ENCODE measurements around the gene PCSK1. TPM values are rescaled to one million over a fixed set of nuclear protein-coding genes. Genes with fewer than 3 reads are reported as not detected.

Gene PCSK1
- polyA plus RNA-seq, 2 donors, result 0.04 to 0.05 TPM

DNA sequence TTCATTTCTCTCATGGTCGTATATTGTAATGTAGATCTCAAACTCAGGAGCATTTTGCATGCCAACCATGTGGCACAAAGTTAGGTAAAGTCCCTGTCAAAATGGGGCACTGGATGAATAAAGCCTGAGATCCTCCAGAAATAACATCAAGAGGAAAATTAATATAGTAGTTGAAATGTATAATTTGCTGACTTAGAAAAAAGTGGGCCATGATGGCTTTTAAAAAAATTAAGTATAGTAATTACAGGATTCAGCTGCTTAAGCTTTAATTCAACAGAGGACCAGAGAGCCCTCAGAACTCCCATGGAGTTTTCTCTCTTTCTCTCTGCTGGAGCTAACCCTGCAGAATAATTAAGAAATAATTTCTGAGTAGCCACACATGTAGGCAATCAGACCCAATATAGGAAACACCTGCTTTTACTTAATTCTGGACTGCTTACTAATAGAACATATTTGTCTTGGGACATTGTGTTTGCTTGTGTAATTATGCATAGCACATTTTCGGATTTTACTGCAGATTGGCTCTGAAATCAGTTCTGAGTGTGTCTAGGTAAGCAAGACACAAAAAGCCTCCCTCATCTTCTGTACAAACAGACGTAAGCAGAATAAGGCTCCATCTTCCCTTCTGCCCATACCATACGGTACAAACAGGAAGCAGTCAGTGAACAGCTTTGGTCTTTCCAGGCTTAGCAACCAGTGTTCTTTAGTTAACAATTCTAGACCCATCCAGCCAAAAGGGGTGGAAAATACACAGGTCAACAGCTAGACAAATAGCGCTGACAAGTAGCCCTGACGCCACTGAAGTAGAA, 26.5 kb upstream of the PCSK1 start:
- no peaks in the 10 kb centered on the region for H3K36me3 ChIP-seq (ENCODE audit: control insufficient read depth in 2 of 2, insufficient read depth in 2 of 2, low read length in 1 of 2)
- H3K27ac ChIP-seq (ENCODE audit: low read depth in 2 of 2, low read length in 1 of 2), result no peak overlapping the region
- no peak overlapping the region for H3K4me3 ChIP-seq (ENCODE audit: low read depth in 1 of 2, low read length in 2 of 2)
- WGBS, 2 donors, result 79 to 80% methylated on average over 6 of the region's 6 CpGs
- H3K27me3 ChIP-seq (ENCODE audit: control insufficient read depth in 1 of 2, insufficient read depth in 2 of 2, low read length in 2 of 2), result no peaks in the 10 kb centered on the region
- no peaks in the 10 kb centered on the region for H3K4me1 ChIP-seq (ENCODE audit: control insufficient read depth in 2 of 2, insufficient read depth in 2 of 2, low read length in 1 of 2)
- no peaks in the 10 kb centered on the region for H3K9me3 ChIP-seq (ENCODE audit: control insufficient read depth in 2 of 2, insufficient read depth in 1 of 2, low read depth in 1 of 2, low read length in 1 of 2)

DNA sequence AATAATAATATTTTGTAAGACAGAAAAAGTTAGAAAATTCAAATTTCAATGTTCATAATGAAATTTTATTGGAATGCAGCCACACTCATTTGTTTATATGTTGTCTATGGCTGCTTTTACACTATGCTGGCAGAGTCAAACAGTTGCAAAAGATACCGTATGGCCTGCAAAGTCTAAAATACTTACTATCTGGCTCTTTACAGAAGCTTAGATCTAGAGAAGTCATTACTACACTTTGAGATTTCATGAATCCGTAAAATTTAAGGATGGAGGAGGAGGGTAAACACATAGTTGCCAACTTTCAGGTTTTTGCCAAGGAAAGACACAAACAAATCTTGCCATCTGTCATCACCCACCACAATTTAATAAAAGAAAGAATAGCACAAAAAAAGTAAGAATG, 25.1 kb upstream of the PCSK1 start:
- H3K4me3 ChIP-seq (ENCODE audit: low read depth in 1 of 2, low read length in 2 of 2), result no peak overlapping the region
- 77 to 87% methylated on average over 2 of the region's 2 CpGs for WGBS, 2 donors
- H3K4me1 ChIP-seq (ENCODE audit: control insufficient read depth in 2 of 2, insufficient read depth in 2 of 2, low read length in 1 of 2), result no peaks in the 10 kb centered on the region
- no peaks in the 10 kb centered on the region for H3K27me3 ChIP-seq (ENCODE audit: control insufficient read depth in 1 of 2, insufficient read depth in 2 of 2, low read length in 2 of 2)
- H3K27ac ChIP-seq (ENCODE audit: low read depth in 2 of 2, low read length in 1 of 2), result no peak overlapping the region
- H3K36me3 ChIP-seq (ENCODE audit: control insufficient read depth in 2 of 2, insufficient read depth in 2 of 2, low read length in 1 of 2), result no peaks in the 10 kb centered on the region
- no peaks in the 10 kb centered on the region for H3K9me3 ChIP-seq (ENCODE audit: control insufficient read depth in 2 of 2, insufficient read depth in 1 of 2, low read depth in 1 of 2, low read length in 1 of 2)

DNA sequence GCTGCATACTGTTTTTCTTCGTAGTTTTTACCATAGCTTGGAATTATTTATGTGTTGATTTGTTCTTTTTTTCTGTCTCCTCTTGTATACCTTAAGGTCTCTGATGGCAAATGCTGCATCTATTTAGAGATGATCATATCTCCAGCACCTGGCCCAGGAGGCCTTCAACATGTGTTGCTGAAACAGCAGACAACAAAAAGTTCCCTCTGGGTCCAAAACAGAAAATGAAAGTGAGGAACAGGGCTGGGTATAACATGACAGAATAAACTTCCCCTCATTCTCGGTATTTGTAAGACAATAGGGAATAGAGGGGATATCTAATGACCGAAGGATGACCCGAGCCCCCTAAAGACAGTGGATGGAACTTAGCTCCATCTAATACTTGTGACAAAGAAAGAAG, 22.7 kb upstream of the PCSK1 start:
- Histone ChIP-seq H3K27ac (ENCODE audit: low read depth in 2 of 2, low read length in 1 of 2) (no peak overlapping the region), H3K9me3 (ENCODE audit: control insufficient read depth in 2 of 2, insufficient read depth in 1 of 2, low read depth in 1 of 2, low read length in 1 of 2) (no peaks in the 10 kb centered on the region), H3K36me3 (ENCODE audit: control insufficient read depth in 2 of 2, insufficient read depth in 2 of 2, low read length in 1 of 2) (no peaks in the 10 kb centered on the region), H3K4me1 (ENCODE audit: control insufficient read depth in 2 of 2, insufficient read depth in 2 of 2, low read length in 1 of 2) (no peaks in the 10 kb centered on the region), H3K4me3 (ENCODE audit: low read depth in 1 of 2, low read length in 2 of 2) (no peak overlapping the region), H3K27me3 (ENCODE audit: control insufficient read depth in 1 of 2, insufficient read depth in 2 of 2, low read length in 2 of 2) (no peaks in the 10 kb centered on the region)
- 82 to 83% methylated on average over 4 of the region's 4 CpGs for WGBS, 2 donors

DNA sequence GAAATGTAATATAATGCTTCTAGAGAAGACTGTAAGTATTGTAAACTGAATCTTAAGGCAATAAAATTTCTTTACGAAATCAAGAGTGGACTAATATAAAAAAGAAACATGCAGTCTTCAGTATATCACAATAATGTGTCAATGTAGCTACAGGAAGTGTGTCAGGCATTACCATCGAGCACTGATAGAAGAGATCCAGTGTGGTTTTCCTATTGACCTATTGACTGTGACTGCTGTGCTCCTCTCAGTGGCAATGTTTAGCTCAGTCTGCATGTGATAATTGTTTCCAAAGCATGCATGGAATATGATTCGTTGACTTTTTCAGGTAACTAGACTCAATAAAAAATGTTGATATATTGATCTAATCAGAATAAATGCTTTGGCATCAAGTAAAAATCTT, 20.3 kb upstream of the PCSK1 start:
- Histone ChIP-seq H3K4me3 (ENCODE audit: low read depth in 1 of 2, low read length in 2 of 2) (no peak overlapping the region), H3K27me3 (ENCODE audit: control insufficient read depth in 1 of 2, insufficient read depth in 2 of 2, low read length in 2 of 2) (no peaks in the 10 kb centered on the region), H3K27ac (ENCODE audit: low read depth in 2 of 2, low read length in 1 of 2) (no peak overlapping the region), H3K36me3 (ENCODE audit: control insufficient read depth in 2 of 2, insufficient read depth in 2 of 2, low read length in 1 of 2) (no peaks in the 10 kb centered on the region), H3K4me1 (ENCODE audit: control insufficient read depth in 2 of 2, insufficient read depth in 2 of 2, low read length in 1 of 2) (no peaks in the 10 kb centered on the region), H3K9me3 (ENCODE audit: control insufficient read depth in 2 of 2, insufficient read depth in 1 of 2, low read depth in 1 of 2, low read length in 1 of 2) (no peaks in the 10 kb centered on the region)
- WGBS, 2 donors, result 78 to 79% methylated on average over 3 of the region's 3 CpGs

DNA sequence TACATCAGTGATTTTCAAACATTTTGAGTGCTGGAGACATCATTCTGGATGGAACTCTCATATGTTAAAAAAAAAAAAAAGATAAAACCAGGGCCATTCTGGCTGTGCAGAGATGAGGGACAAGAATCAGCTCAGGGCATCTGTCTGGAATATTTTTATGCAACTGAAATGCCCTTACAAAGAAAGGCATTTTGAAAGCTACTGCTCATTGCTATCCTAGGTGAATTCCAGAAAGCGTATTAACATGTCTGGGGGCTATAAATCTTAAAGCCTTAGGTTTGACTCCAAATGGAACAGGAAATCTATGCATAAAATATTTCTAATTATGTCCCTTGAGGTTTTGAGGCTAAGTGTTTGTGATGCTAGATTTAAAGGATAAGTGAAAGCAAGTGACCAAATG, 14.9 kb upstream of the PCSK1 start:
- no peak overlapping the region for H3K4me3 ChIP-seq (ENCODE audit: low read depth in 1 of 2, low read length in 2 of 2)
- H3K27me3 ChIP-seq (ENCODE audit: control insufficient read depth in 1 of 2, insufficient read depth in 2 of 2, low read length in 2 of 2), result no peaks in the 10 kb centered on the region
- H3K9me3 ChIP-seq (ENCODE audit: control insufficient read depth in 2 of 2, insufficient read depth in 1 of 2, low read depth in 1 of 2, low read length in 1 of 2), result no peaks in the 10 kb centered on the region
- H3K36me3 ChIP-seq (ENCODE audit: control insufficient read depth in 2 of 2, insufficient read depth in 2 of 2, low read length in 1 of 2), result no peaks in the 10 kb centered on the region
- no peaks in the 10 kb centered on the region for H3K4me1 ChIP-seq (ENCODE audit: control insufficient read depth in 2 of 2, insufficient read depth in 2 of 2, low read length in 1 of 2)
- no peak overlapping the region for H3K27ac ChIP-seq (ENCODE audit: low read depth in 2 of 2, low read length in 1 of 2)
- 63 to 76% methylated on average over 1 of the region's 1 CpG for WGBS, 2 donors

DNA sequence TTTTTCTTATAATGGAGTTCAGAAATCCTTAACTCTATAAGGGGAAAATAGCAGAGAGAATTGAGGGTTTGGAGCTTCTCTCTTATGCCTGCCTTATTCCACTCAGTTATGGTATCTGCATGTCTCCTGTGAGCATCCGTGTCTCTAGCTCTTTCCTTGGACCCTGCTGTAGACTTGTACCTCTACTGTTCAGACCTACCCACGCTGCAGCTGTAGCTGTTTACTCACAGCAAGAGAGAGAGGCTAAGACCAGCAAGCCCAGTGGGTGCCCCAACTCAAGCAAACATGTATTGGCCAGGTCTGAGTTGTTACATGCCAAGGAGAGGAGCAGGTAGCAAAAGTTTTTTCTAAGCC, 7.1 kb upstream of the PCSK1 start:
- peaks cover 0 to 2% of the 10 kb centered on the region in 2 donors for H3K27me3 ChIP-seq (ENCODE audit: control insufficient read depth in 1 of 2, insufficient read depth in 2 of 2, low read length in 2 of 2)

DNA sequence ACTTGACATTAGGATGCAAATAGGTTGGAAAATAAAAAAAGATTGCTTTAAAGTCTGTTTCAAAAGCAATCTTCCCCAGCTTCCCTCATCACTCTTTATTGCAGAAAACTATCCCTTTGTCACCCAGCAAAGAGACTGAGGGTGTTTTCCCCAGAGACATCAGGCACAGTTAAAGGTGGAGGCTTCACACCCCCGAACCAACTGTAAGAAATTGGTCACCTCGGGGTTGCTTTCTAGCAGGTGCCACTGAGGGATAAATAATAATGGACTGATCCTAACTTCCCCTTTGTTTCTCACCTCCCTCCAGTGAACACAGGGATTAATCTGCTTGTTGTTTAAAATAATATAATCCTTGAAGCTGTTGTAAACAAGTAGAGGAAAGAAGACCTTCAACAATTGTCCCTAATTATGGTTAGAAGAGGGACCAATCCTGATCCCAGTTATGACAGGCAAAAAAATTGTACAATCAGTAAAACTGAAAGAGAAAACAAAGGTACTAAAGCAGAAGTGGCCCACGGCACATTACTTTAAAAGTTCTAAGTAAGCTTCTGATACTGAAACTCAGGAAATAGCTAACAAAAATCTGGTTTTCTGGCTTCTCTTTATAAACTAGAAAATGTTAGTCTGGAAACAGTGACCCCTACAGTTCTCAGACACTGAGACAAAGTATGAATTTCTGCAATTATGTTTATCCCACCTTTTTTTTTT, 6.6 kb upstream of the PCSK1 start:
- H3K9me3 ChIP-seq (ENCODE audit: control insufficient read depth in 2 of 2, insufficient read depth in 1 of 2, low read depth in 1 of 2, low read length in 1 of 2), result no peaks in the 10 kb centered on the region
- H3K27ac ChIP-seq (ENCODE audit: low read depth in 2 of 2, low read length in 1 of 2), result no peak overlapping the region
- H3K4me3 ChIP-seq (ENCODE audit: low read depth in 1 of 2, low read length in 2 of 2), result no peak overlapping the region
- peaks cover 0 to 3% of the 10 kb centered on the region in 2 donors for H3K4me1 ChIP-seq (ENCODE audit: control insufficient read depth in 2 of 2, insufficient read depth in 2 of 2, low read length in 1 of 2)
- peaks cover 0 to 2% of the 10 kb centered on the region in 2 donors for H3K27me3 ChIP-seq (ENCODE audit: control insufficient read depth in 1 of 2, insufficient read depth in 2 of 2, low read length in 2 of 2)
- WGBS, 2 donors, result 54 to 61% methylated on average over 3 of the region's 3 CpGs
- no peaks in the 10 kb centered on the region for H3K36me3 ChIP-seq (ENCODE audit: control insufficient read depth in 2 of 2, insufficient read depth in 2 of 2, low read length in 1 of 2)

More for the DNA sequence above, 7.1 kb upstream of the PCSK1 start:
- no peaks in the 10 kb centered on the region for H3K9me3 ChIP-seq (ENCODE audit: control insufficient read depth in 2 of 2, insufficient read depth in 1 of 2, low read depth in 1 of 2, low read length in 1 of 2)
- no peak overlapping the region for H3K27ac ChIP-seq (ENCODE audit: low read depth in 2 of 2, low read length in 1 of 2)
- H3K4me1 ChIP-seq (ENCODE audit: control insufficient read depth in 2 of 2, insufficient read depth in 2 of 2, low read length in 1 of 2), result peaks cover 0 to 3% of the 10 kb centered on the region in 2 donors
- WGBS, 2 donors, result 65 to 68% methylated on average over 2 of the region's 2 CpGs
- H3K4me3 ChIP-seq (ENCODE audit: low read depth in 1 of 2, low read length in 2 of 2), result no peak overlapping the region
- H3K36me3 ChIP-seq (ENCODE audit: control insufficient read depth in 2 of 2, insufficient read depth in 2 of 2, low read length in 1 of 2), result no peaks in the 10 kb centered on the region

DNA sequence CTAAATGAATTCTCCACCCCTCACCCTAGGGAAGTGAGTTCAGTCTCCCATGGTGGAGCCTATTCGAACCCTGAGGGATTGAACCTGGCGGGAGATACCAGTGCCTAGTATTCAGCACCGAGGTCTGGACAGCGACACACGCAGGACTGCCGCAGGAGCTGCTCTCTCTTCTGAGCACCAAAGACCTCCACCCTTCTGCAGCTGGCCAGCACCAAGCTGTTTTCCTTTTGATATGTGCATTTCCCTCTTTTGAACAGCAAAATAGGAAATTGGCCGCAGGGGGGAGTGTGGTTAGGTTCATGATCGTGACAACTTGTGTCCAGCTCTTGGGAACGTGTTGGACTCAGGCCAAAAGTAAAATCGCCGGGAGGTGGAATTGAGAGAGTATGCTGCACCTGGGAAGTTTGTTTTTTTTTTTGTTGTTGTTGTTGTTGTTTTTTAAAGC, 1.2 kb upstream of the PCSK1 start:
- 3 to 4% methylated on average over 11 of the region's 11 CpGs for WGBS, 2 donors
- peaks cover 8 to 12% of the 10 kb centered on the region in 2 donors for H3K27me3 ChIP-seq (ENCODE audit: control insufficient read depth in 1 of 2, insufficient read depth in 2 of 2, low read length in 2 of 2)

DNA sequence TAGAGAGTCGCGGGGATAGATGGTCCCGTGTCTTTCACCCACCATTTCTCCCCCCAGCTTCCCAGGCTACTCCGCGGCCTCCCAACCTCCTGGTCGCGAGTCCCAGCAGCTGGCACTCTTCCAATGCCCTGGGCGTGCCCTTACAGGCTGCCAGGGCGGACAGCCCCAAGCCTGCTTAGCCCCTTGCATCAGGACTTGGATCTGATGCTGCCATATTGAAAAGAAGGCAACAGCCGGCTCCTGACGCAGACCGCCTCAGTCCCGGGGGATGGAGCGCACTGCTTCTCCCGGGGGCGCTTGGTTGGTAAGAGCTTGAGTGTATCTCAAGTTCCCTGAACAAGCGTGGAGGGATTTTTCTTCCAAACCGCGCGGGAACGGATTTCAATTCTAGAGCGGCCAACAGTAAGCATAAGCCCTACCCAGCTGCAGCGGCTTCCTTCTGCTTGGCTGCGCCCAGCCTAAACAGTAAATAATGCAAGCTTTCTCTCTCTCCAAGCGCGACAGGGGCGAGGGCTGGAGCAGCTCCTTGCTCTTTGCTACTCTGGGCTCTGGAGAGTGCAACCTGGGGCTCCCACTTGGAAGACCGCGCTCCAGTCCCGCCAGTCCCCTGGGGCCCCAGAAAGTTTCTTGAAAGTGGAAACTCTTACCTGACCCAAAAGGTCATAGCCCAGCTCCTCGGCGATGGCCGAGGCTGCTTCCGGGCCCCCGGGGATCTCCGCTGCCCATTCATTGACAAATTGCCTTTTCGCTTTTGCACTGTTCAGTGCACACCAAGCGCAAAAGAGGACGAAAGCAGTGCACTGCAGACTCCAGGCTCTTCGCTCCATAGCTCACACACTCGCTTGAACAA, 607 bp downstream of the PCSK1 start:
- Histone ChIP-seq H3K27me3 (ENCODE audit: control insufficient read depth in 1 of 2, insufficient read depth in 2 of 2, low read length in 2 of 2) (peaks cover 8 to 12% of the 10 kb centered on the region in 2 donors), H3K9me3 (ENCODE audit: control insufficient read depth in 2 of 2, insufficient read depth in 1 of 2, low read depth in 1 of 2, low read length in 1 of 2) (no peaks in the 10 kb centered on the region), H3K27ac (ENCODE audit: low read depth in 2 of 2, low read length in 1 of 2) (no peak overlapping the region), H3K4me3 (ENCODE audit: low read depth in 1 of 2, low read length in 2 of 2) (no peak overlapping the region), H3K36me3 (ENCODE audit: control insufficient read depth in 2 of 2, insufficient read depth in 2 of 2, low read length in 1 of 2) (no peaks in the 10 kb centered on the region), H3K4me1 (ENCODE audit: control insufficient read depth in 2 of 2, insufficient read depth in 2 of 2, low read length in 1 of 2) (peaks cover 2 to 12% of the 10 kb centered on the region in 2 donors)
- WGBS, 2 donors, result 10 to 11% methylated on average over 41 of the region's 41 CpGs

More for the DNA sequence above, 1.2 kb upstream of the PCSK1 start:
- Histone ChIP-seq H3K27ac (ENCODE audit: low read depth in 2 of 2, low read length in 1 of 2) (no peak overlapping the region), H3K4me1 (ENCODE audit: control insufficient read depth in 2 of 2, insufficient read depth in 2 of 2, low read length in 1 of 2) (peaks cover 2 to 12% of the 10 kb centered on the region in 2 donors), H3K4me3 (ENCODE audit: low read depth in 1 of 2, low read length in 2 of 2) (no peak overlapping the region), H3K36me3 (ENCODE audit: control insufficient read depth in 2 of 2, insufficient read depth in 2 of 2, low read length in 1 of 2) (no peaks in the 10 kb centered on the region), H3K9me3 (ENCODE audit: control insufficient read depth in 2 of 2, insufficient read depth in 1 of 2, low read depth in 1 of 2, low read length in 1 of 2) (no peaks in the 10 kb centered on the region)

All from esophagus (tissue), 2 donors.